ENCODE measurements around the gene CC2D2B.

DNA sequence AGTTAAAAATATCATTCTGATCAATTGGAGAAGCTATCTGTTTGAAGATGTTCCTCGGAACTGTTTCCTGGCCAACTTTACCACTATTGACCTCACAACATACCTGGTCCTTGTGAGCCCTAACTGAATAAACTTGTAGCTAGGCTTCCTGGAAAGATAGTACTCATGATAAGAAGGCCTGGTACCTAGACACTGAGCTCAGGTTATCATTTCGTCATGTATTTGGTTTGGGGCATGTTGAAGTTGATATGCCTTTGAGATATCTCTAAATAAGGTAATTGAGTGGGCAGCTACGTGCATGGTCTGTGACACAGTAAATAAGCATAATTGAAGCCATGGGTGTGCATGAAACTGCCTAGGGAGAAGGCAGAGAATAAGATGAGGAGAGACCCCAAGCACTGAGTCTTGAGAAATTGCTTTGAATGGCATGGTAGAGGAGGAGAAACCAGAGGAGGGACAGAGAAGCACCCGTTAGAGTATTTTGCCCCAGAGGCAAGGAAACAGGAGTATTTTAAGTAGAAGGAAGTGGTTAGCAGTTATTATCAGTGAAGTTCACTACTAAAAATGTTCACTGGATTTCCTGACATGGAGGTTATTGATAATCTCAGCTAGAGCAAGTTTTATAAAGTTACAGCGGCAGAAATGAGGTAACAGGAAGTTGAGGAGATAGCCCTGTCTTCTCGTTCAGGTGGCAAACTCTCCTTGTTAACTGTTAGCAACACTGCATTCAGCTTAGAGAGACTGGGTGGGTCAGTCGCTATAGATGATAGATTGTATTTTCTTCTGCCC lies 55.6 kb downstream of the CC2D2B start:
- no peak for TF ChIP-seq POLR2AphosphoS5 (IDR thresholded peaks at IDR 0.05; ENCODE audit: insufficient read depth in 1 of 2, low read depth in 1 of 2)
- TF ChIP-seq, protein P1, sequence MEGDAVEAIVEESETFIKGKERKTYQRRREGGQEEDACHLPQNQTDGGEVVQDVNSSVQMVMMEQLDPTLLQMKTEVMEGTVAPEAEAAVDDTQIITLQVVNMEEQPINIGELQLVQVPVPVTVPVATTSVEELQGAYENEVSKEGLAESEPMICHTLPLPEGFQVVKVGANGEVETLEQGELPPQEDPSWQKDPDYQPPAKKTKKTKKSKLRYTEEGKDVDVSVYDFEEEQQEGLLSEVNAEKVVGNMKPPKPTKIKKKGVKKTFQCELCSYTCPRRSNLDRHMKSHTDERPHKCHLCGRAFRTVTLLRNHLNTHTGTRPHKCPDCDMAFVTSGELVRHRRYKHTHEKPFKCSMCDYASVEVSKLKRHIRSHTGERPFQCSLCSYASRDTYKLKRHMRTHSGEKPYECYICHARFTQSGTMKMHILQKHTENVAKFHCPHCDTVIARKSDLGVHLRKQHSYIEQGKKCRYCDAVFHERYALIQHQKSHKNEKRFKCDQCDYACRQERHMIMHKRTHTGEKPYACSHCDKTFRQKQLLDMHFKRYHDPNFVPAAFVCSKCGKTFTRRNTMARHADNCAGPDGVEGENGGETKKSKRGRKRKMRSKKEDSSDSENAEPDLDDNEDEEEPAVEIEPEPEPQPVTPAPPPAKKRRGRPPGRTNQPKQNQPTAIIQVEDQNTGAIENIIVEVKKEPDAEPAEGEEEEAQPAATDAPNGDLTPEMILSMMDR (IDR thresholded peaks at IDR 0.05) = no peak

Data from vagina (tissue), 2 donors.